ENCODE data around the gene B4GALT5. TPM values are rescaled to one million over a fixed set of nuclear protein-coding genes. Genes with fewer than 3 reads are reported as not detected.

Gene B4GALT5
- polyA plus RNA-seq, 3 donors, result 2.4 to 18.3 (median 2.7) TPM

DNA sequence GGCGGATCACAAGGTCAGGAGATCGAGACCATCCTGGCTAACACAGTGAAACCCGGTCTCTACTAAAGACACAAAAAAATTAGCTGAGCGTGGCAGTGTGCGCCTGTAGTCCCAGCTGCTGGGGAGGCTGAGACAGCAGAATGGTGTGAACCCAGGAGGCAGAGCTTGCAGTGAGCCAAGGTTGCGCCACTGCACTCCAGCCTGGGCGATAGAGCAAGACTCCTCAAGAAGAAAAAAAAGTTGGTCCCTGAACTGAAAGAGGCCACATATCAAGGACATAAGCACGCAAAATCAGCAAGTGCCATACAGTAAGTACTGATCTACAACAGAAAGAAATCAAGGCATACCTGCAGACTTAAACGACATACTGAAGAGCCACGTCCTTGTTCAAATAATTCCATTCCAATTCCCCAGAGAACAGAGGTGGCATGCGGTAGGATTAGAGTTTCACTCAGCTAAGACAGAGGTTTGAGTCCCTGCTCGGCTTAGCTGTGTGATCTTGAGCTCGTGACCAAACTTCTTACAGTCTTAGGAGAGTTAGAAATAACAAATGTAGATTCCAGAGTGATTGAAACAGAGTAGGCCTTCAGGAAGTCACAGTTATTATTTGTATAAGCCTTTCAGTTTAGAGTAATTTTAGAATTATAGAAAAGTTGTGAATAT is 29.2 kb downstream of the B4GALT5 start:
- no peak for DNase-seq
- Histone ChIP-seq H3K79me2 (ENCODE audit: insufficient read depth, low read length) (peaks cover 100% of the 10 kb centered on the region), H3K4me1 (ENCODE audit: control insufficient read depth in 1 of 2, insufficient read depth in 2 of 2, low read length in 2 of 2) (peaks cover 56 to 63% of the 10 kb centered on the region in 2 donors), H3K4me3 (replicated peaks in 1 of 3; ENCODE audit: low read depth in 2 of 3, low read length in 3 of 3) (no peak overlapping the region), H3K4me2 (replicated peaks; ENCODE audit: extremely low read depth, low read length, poor library complexity, severe bottlenecking) (no peak overlapping the region), H2AFZ (ENCODE audit: insufficient read depth, low read depth, low read length, poor library complexity, severe bottlenecking) (no peak overlapping the region), H4K20me1 (ENCODE audit: insufficient read depth, low read length) (peaks cover 98% of the 10 kb centered on the region), H3K9ac (ENCODE audit: insufficient read depth, low read length, poor library complexity, severe bottlenecking) (no peak overlapping the region), H3K36me3 (replicated peaks in 1 of 2; ENCODE audit: control insufficient read depth in 1 of 2, insufficient read depth in 2 of 2, low read length in 2 of 2) (no peaks in the 10 kb centered on the region), H3K27ac (ENCODE audit: low read depth in 1 of 2, low read length in 2 of 2) (peak overlapping the region in 1 of 2 donors; percentile 55), H3K27me3 (ENCODE audit: control insufficient read depth in 2 of 2, insufficient read depth in 2 of 2, low read length in 2 of 2) (no peaks in the 10 kb centered on the region), H3K9me3 (replicated peaks in 1 of 2; ENCODE audit: control insufficient read depth in 1 of 2, insufficient read depth in 1 of 2, low read length in 2 of 2) (no peaks in the 10 kb centered on the region)
- Mint-ChIP-seq H3K4me1 (peaks cover 78% of the 10 kb centered on the region), H3K4me3 (no peak overlapping the region), H3K36me3 (peaks cover 9 to 20% of the 10 kb centered on the region in 2 donors), H3K27me3 (ENCODE audit: low read depth in 3 of 3) (peaks cover 0 to 1% (median 0%) of the 10 kb centered on the region in 3 donors), H3K9me3 (no peaks in the 10 kb centered on the region), H3K27ac (peak overlapping the region; percentile 15 to 77 (median 59))
- TF ChIP-seq, protein P1, sequence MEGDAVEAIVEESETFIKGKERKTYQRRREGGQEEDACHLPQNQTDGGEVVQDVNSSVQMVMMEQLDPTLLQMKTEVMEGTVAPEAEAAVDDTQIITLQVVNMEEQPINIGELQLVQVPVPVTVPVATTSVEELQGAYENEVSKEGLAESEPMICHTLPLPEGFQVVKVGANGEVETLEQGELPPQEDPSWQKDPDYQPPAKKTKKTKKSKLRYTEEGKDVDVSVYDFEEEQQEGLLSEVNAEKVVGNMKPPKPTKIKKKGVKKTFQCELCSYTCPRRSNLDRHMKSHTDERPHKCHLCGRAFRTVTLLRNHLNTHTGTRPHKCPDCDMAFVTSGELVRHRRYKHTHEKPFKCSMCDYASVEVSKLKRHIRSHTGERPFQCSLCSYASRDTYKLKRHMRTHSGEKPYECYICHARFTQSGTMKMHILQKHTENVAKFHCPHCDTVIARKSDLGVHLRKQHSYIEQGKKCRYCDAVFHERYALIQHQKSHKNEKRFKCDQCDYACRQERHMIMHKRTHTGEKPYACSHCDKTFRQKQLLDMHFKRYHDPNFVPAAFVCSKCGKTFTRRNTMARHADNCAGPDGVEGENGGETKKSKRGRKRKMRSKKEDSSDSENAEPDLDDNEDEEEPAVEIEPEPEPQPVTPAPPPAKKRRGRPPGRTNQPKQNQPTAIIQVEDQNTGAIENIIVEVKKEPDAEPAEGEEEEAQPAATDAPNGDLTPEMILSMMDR (IDR thresholded peaks at IDR 0.05), result no peak
- 81% methylated on average over 11 of the region's 13 CpGs for WGBS (ENCODE audit: insufficient coverage)
- intact Hi-C loops (cut with micrococcal nuclease), result no loop called here

DNA sequence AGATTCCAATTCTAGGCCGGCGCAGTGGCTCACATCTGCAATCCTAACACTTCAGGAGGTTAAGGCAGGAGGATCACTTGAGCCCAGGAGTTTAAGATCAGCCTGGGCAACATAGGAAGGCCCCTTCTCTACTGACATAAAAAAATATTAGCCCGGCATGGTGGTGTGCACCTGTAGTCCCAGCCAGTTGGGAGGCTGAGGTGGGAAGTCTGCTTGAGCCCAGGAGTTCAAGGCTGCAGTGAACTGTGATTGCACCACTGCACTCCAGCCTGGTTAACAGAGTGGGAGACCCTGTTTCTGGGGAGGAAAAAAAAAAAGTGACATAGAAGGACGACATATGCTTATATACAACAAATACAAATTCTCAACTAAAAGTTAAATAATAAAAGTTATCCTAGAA is 30.9 kb downstream of the B4GALT5 start:
- H3K36me3 Mint-ChIP-seq, result peaks cover 9 to 20% of the 10 kb centered on the region in 2 donors
- H3K36me3 ChIP-seq (replicated peaks in 1 of 2; ENCODE audit: control insufficient read depth in 1 of 2, insufficient read depth in 2 of 2, low read length in 2 of 2), result no peaks in the 10 kb centered on the region
- peak overlapping the region in 6 of 7 donors; percentile 47 to 91 (median 68) for H3K27ac Mint-ChIP-seq
- no peak overlapping the region for H3K4me3 ChIP-seq (replicated peaks in 1 of 3; ENCODE audit: low read depth in 2 of 3, low read length in 3 of 3)
- H3K27ac ChIP-seq (ENCODE audit: low read depth in 1 of 2, low read length in 2 of 2), result peak overlapping the region in 1 of 2 donors; percentile 68
- H3K9me3 ChIP-seq (replicated peaks in 1 of 2; ENCODE audit: control insufficient read depth in 1 of 2, insufficient read depth in 1 of 2, low read length in 2 of 2), result no peaks in the 10 kb centered on the region
- H3K9ac ChIP-seq (ENCODE audit: insufficient read depth, low read length, poor library complexity, severe bottlenecking), result no peak overlapping the region
- H3K4me1 Mint-ChIP-seq, result peaks cover 82% of the 10 kb centered on the region
- no peak overlapping the region for H3K4me3 Mint-ChIP-seq
- peaks cover 99% of the 10 kb centered on the region for H3K79me2 ChIP-seq (ENCODE audit: insufficient read depth, low read length)
- no peaks in the 10 kb centered on the region for H3K9me3 Mint-ChIP-seq
- H3K4me1 ChIP-seq (ENCODE audit: control insufficient read depth in 1 of 2, insufficient read depth in 2 of 2, low read length in 2 of 2), result peaks cover 70 to 80% of the 10 kb centered on the region in 2 donors
- intact Hi-C loops (cut with micrococcal nuclease), result no loop called here
- H3K27me3 ChIP-seq (ENCODE audit: control insufficient read depth in 2 of 2, insufficient read depth in 2 of 2, low read length in 2 of 2), result no peaks in the 10 kb centered on the region
- no peak overlapping the region for H3K4me2 ChIP-seq (replicated peaks; ENCODE audit: extremely low read depth, low read length, poor library complexity, severe bottlenecking)
- DNase-seq, result no peak
- TF ChIP-seq, protein P1 (IDR thresholded peaks at IDR 0.05), result no peak
- H4K20me1 ChIP-seq (ENCODE audit: insufficient read depth, low read length), result peaks cover 94% of the 10 kb centered on the region
- WGBS (ENCODE audit: insufficient coverage), result 80% methylated on average over 1 of the region's 4 CpGs
- H2AFZ ChIP-seq (ENCODE audit: insufficient read depth, low read depth, low read length, poor library complexity, severe bottlenecking), result no peak overlapping the region
- peaks cover 0 to 1% (median 0%) of the 10 kb centered on the region in 3 donors for H3K27me3 Mint-ChIP-seq (ENCODE audit: low read depth in 3 of 3)

All from CD14-positive monocyte (primary cell).